Cardiac muscle cell (in vitro differentiated cells and primary cell): Measurements from ENCODE around the gene UAP1. TPM values are rescaled to one million over a fixed set of nuclear protein-coding genes. Genes with fewer than 3 reads are reported as not detected.
"Not testable (repeated sequence)": the region's sequence is repeated elsewhere in the genome, so short reads cannot be mapped to it uniquely, and the experiment has no call there.

Experiments used
- DNase-seq, 2 donors: peaks; one replicate each; pipeline versions ENCODE4 v3.0.0 to v3.0.0-alpha.2; 2010 to 2017; ENCODE audit warnings: low read depth in 1 of 2, low spot score in 1 of 2
- H3K27ac ChIP-seq: fragments of 200-600 bp; sonication (generic); 2 replicates; pipeline ENCODE4 v1.5.1; 2016
- H3K27me3 ChIP-seq: fragments of 200-600 bp; sonication (generic); 2 replicates; pipeline ENCODE4 v1.6.0; 2016; ENCODE audit warnings: control low read depth
- H3K36me3 ChIP-seq: fragments of 200-600 bp; sonication (generic); 2 replicates; pipeline ENCODE4 v1.5.1; 2016; ENCODE audit warnings: control low read depth
- H3K4me1 ChIP-seq: fragments of 200-600 bp; sonication (generic); 2 replicates; pipeline ENCODE4 v1.8.1; 2017; ENCODE audit warnings: low read depth, mild to moderate bottlenecking, mixed run types
- H3K4me3 ChIP-seq: fragments of 200-600 bp; sonication (generic); 2 replicates; pipeline ENCODE4 v1.5.1; 2016; ENCODE audit warnings: mild to moderate bottlenecking
- H3K9me3 ChIP-seq: fragments of 200-600 bp; sonication (generic); 2 replicates; pipeline ENCODE4 v1.5.1; 2017; ENCODE audit warnings: low read depth, mild to moderate bottlenecking, control low read depth
- polyA plus RNA-seq: library from polyadenylated mRNA; unstranded; fragments of >200 nt; fragmentation: Nextera tagmentation; extraction: Ambion mirVana; gene quantifications from 2 replicates; pipeline ENCODE4 v1.2.1, GENCODE V29; 2016
- total RNA-seq: library from RNA; depleted of rRNA; stranded (reverse); fragments of >200 nt; gene quantifications from 2 replicates; pipeline ENCODE4 v1.2.3, GENCODE V29; 2016
- TF ChIP-seq, protein P1 (sequence below): IDR thresholded peaks from 2 replicates; pipeline ENCODE4 v1.5.1; 2012; ENCODE audit warnings: low read depth, mild to moderate bottlenecking, low read length

The UAP1 gene
- total and polyA plus RNA-seq, 2 experiments from 2014 or later = 24.0 to 25.7 TPM

DNA sequence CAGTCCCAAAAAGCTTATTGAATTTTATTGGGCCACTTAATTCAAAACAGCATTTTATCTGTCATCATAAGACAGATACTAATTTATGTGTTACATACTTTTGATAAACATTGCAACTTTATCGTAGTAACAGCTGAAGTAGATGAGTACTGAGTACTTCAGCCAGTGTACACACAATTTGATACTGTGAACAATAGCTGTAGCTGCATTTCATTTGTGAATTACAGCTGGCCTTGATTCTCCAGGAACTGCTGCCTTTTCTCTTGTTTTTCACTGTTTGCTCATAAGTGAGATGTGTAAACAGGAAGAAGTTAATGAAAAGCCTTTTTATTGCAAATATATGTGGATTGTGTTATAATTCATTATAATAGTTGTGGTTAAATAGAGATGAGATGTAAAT lies 10.2 kb downstream of the UAP1 start:
- no peak for DNase-seq
- TF ChIP-seq, protein P1, sequence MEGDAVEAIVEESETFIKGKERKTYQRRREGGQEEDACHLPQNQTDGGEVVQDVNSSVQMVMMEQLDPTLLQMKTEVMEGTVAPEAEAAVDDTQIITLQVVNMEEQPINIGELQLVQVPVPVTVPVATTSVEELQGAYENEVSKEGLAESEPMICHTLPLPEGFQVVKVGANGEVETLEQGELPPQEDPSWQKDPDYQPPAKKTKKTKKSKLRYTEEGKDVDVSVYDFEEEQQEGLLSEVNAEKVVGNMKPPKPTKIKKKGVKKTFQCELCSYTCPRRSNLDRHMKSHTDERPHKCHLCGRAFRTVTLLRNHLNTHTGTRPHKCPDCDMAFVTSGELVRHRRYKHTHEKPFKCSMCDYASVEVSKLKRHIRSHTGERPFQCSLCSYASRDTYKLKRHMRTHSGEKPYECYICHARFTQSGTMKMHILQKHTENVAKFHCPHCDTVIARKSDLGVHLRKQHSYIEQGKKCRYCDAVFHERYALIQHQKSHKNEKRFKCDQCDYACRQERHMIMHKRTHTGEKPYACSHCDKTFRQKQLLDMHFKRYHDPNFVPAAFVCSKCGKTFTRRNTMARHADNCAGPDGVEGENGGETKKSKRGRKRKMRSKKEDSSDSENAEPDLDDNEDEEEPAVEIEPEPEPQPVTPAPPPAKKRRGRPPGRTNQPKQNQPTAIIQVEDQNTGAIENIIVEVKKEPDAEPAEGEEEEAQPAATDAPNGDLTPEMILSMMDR = no peak
- H3K9me3 ChIP-seq = no peaks in the 10 kb centered on the region
- H3K36me3 ChIP-seq = peaks cover 6% of the 10 kb centered on the region
- H3K4me1 ChIP-seq = peaks cover 8% of the 10 kb centered on the region
- H3K27me3 ChIP-seq = no peaks in the 10 kb centered on the region
- H3K4me3 ChIP-seq = no peak overlapping the region
- H3K27ac ChIP-seq = no peak overlapping the region

DNA sequence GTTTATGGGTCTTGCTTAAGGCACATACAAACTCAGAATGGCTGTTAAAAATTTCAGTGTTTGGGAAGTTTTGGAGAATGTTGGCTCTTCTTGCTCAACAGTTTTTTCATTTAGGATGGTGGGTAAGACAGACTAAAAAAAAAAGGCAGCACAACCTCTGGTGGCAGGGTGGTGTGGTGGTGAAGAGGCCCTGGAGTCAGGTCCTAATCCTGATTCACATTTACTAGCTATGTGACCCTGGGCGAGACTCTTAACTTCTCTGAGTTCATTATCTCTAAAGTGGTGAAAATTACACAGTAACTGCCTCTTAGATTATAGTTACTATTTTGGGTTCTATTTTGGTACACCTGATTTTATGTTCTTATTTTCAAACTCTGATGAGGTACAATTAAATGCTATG lies 11.6 kb downstream of the UAP1 start:
- H3K27ac ChIP-seq = no peak overlapping the region
- H3K27me3 ChIP-seq = no peaks in the 10 kb centered on the region
- no peaks in the 10 kb centered on the region for H3K9me3 ChIP-seq
- no peaks in the 10 kb centered on the region for H3K36me3 ChIP-seq
- peaks cover 8% of the 10 kb centered on the region for H3K4me1 ChIP-seq
- TF ChIP-seq, protein P1 = no peak
- DNase-seq = no peak
- H3K4me3 ChIP-seq = no peak overlapping the region

DNA sequence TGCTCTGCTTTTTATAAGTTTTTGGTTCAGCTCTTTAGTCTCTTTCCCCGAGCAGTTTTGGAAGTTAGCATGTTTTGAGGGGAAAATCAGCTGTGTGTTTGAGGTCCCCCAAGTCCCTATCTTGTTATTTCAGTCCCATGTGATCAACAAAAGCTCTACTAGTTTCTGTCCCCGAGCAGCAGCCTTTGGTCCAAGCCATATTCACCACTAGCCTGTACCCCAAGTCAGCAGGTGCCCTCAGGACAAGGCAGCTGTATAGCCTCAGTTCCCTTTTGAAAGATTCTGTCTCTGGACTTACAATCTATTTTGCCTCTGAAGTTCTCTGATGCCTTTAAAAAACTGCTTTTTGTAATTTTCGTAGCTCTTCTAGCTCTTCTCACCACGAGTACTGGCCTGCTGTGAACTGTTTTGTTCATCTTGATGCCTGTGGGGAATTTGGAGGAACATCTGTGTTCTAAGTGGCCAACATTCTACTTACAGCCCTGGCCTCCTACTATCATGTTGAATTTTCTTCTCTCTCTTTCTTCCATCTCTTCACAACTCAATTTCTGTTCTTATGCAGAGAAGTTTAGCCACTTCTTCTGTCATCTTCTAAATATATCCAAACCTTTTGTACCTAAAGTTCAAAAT lies 16.7 kb downstream of the UAP1 start:
- no peak for DNase-seq
- Histone ChIP-seq H3K4me3 (no peak overlapping the region), H3K9me3 (no peaks in the 10 kb centered on the region), H3K36me3 (peaks cover 5% of the 10 kb centered on the region), H3K27ac (no peak overlapping the region), H3K4me1 (no peaks in the 10 kb centered on the region), H3K27me3 (no peaks in the 10 kb centered on the region)
- TF ChIP-seq, protein P1 = no peak

DNA sequence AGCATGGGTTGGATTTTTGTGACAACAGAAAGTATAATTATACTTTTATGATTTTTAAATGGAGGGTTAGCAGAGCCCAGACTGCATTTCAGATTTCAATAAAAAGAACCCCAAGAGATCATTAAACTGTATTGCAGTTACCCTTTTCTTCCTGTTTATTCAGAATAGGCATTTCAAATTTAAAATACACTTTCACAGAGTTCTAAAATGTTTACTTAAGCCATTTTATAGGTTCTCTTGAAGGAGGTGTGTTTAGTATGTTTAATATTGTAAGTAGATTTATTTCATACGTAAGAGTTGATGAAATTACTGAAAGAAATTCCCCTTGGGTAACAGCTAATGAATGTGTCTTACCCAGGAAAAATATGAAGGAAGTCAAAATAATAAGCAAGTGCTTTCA lies 17.4 kb downstream of the UAP1 start:
- DNase-seq = no peak
- TF ChIP-seq, protein P1 = no peak
- Histone ChIP-seq H3K27me3 (no peaks in the 10 kb centered on the region), H3K27ac (no peak overlapping the region), H3K9me3 (no peaks in the 10 kb centered on the region), H3K4me3 (no peak overlapping the region), H3K36me3 (peaks cover 5% of the 10 kb centered on the region), H3K4me1 (no peaks in the 10 kb centered on the region)

DNA sequence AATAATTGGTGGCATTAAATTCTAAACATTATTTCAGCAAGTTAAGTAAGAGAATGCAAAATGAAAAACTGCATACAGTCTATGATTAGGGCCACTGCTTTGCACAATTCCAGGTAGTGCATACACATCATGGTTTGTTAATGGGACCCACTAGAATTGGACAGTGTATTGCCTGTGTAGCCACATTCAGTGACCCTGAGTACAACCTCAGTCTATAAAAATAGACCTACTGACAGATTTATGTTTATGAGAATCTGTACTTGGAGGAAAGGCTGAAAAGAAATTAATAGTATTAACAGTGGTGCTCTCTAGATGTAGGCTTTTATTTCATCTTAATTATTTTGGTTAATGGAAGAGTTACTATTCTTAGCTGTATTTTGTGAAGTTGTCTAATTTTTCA lies 18.8 kb downstream of the UAP1 start:
- no peak overlapping the region for H3K27ac ChIP-seq
- no peaks in the 10 kb centered on the region for H3K4me1 ChIP-seq
- TF ChIP-seq, protein P1 = no peak
- DNase-seq = no peak
- H3K36me3 ChIP-seq = peaks cover 5% of the 10 kb centered on the region
- no peaks in the 10 kb centered on the region for H3K9me3 ChIP-seq
- H3K27me3 ChIP-seq = no peaks in the 10 kb centered on the region
- H3K4me3 ChIP-seq = no peak overlapping the region

DNA sequence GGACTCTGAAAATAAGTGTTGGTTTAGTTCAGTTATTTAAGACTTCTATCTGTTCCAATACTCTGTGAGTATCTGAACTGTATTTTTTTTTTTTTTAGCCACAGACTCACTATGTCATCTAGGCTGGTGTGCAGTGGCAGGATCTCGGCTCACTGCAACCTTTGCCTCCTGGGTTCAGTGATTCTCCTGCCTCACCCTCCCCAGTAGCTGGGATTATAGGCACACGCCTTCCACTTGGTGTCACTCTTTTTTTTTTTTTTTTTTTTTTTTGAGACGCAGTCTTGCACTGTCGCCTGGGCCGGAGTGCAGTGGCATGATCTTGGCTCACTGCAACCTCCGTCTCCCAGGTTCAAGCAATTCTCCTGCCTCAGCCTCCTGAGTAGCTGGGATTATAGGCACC lies 21.4 kb downstream of the UAP1 start:
- not testable (repeated sequence) for H3K4me1 ChIP-seq, DNase-seq, H3K27ac ChIP-seq, H3K9me3 ChIP-seq, H3K4me3 ChIP-seq, H3K27me3 ChIP-seq
- H3K36me3 ChIP-seq = peaks cover 13% of the 10 kb centered on the region

DNA sequence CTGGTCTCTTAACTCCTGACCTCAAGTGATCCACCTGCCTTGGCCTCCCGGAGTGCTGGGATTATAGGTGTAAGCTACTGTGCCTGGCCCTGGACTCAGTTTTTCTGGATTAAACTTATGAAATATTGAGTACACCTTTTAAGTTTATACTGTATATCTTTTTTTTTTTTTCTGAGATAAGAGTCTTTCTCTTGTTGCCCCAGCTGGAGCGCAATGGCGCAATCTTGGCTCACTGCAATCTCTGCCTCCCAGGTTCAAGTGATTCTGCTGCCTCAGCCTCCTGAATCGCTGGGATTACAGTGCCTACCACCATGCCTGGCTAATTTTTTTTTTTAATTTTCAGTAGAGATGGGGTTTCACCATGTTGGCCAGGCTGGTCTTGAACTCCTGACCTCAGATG lies 23.6 kb downstream of the UAP1 start:
- not testable (repeated sequence) for H3K4me1 ChIP-seq, DNase-seq, H3K4me3 ChIP-seq, H3K27me3 ChIP-seq, H3K9me3 ChIP-seq, H3K27ac ChIP-seq
- peaks cover 19% of the 10 kb centered on the region for H3K36me3 ChIP-seq
